Measurements from ENCODE around the gene RCOR1. TPM values are rescaled to one million over a fixed set of nuclear protein-coding genes. Genes with fewer than 3 reads are reported as not detected.

The RCOR1 gene
- polyA plus RNA-seq, 1 experiment: 16.7 TPM

DNA sequence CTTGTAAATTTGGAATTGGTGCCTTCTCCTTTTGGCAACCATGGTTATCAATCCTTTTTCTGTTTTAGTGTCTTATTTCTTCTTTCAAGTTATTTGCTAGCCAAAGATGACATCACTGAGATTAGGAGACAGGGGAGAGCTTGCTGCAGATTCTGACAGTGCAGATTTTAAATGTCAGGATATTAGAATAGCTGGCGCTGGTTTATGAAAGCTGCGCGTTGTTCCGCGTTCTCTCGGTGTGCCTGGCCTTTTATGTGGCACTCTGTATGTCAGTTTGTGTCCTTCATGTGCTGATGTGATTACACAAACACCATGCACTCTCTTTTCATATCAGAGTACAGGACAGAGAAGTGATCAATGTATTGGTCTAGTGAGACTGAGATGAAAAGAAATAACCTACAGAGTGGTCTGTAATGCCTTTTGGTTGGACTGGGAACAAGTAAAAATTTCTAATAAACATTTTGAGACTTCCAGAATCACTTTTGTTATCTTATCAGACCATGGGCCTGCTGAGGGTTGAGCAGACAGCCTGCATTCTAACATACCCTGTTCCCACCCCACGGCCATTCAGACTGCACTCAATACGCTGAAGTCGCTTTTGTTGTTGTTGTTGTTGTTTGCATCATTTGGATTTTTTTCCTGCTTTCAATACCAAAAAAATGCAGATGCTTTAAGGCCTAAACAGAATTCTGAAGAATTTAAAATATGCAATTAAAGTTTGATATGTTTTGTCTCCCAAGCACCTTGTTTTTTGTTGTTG lies 135.1 kb downstream of the RCOR1 start:
- TF ChIP-seq, protein P1, sequence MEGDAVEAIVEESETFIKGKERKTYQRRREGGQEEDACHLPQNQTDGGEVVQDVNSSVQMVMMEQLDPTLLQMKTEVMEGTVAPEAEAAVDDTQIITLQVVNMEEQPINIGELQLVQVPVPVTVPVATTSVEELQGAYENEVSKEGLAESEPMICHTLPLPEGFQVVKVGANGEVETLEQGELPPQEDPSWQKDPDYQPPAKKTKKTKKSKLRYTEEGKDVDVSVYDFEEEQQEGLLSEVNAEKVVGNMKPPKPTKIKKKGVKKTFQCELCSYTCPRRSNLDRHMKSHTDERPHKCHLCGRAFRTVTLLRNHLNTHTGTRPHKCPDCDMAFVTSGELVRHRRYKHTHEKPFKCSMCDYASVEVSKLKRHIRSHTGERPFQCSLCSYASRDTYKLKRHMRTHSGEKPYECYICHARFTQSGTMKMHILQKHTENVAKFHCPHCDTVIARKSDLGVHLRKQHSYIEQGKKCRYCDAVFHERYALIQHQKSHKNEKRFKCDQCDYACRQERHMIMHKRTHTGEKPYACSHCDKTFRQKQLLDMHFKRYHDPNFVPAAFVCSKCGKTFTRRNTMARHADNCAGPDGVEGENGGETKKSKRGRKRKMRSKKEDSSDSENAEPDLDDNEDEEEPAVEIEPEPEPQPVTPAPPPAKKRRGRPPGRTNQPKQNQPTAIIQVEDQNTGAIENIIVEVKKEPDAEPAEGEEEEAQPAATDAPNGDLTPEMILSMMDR (IDR thresholded peaks at IDR 0.05; ENCODE audit: low read depth, low read length): no peak
- Histone ChIP-seq H3K27me3 (ENCODE audit: control insufficient read depth, insufficient read depth, low read length) (no peaks in the 10 kb centered on the region), H3K4me3 (ENCODE audit: low read depth, low read length) (no peak overlapping the region), H3K9me3 (ENCODE audit: control insufficient read depth, insufficient read depth, low read length) (no peaks in the 10 kb centered on the region), H3K27ac (ENCODE audit: low read depth, low read length) (no peak overlapping the region)
- CTCF ChIA-PET: no interaction called here
- no peak for DNase-seq (ENCODE audit: low read depth, low spot score)
- POLR2A ChIA-PET: no interaction called here

DNA sequence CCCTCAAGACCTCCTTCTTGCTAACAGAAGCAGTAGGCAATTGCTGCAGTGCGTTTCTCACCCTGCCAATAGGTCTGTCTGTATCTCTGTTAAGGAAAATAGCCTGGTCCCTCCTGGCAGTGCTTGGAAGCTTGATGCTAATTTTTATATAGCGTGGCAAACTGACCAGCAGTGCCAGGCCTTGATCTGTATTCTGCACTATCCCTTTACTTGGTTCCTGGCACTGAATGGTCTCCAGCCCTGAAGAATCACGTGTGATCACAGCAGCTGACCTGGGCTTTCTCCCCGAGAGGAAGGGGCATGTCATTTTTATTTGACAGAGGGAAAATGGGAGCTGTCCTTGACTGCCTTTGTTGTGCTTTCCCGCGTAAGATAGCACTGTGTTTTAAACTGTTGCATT lies 136.1 kb downstream of the RCOR1 start:
- CTCF ChIA-PET: no interaction called here
- H3K27me3 ChIP-seq (ENCODE audit: control insufficient read depth, insufficient read depth, low read length): no peaks in the 10 kb centered on the region

DNA sequence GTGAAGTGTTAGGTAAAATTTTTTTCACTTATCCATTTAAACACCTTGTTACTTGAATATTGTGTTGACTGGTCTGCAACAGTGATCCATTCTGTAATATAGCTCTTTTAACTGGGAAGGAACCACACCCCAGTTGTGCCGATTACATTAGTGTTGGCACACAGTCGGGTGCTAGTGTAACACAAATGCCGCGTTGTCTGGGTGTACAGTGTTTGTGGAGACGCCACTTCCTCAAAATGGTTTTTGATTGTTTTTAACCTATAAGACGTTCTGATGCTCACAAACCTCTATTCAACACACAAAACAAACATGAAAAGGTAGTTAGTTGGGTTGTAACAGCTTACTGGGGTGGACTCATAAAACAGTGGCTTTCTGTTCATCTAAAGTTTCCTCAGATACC lies 136.8 kb downstream of the RCOR1 start:
- Histone ChIP-seq H3K27ac (ENCODE audit: low read depth, low read length) (no peak overlapping the region), H3K27me3 (ENCODE audit: control insufficient read depth, insufficient read depth, low read length) (no peaks in the 10 kb centered on the region), H3K9me3 (ENCODE audit: control insufficient read depth, insufficient read depth, low read length) (no peaks in the 10 kb centered on the region), H3K4me3 (ENCODE audit: low read depth, low read length) (no peak overlapping the region)
- ChIA-PET CTCF (interaction anchor here (0.6 kb wide), 1 partner anchor 552 kb away, joined by 3 read pairs; no protein-coding TSS in a partner anchor), POLR2A (interaction anchor here (0.6 kb wide), 1 partner anchor 314 kb away, joined by 3 read pairs; no protein-coding TSS in a partner anchor)
- no peak for DNase-seq (ENCODE audit: low read depth, low spot score)
- TF ChIP-seq, protein P1 (IDR thresholded peaks at IDR 0.05; ENCODE audit: low read depth, low read length): no peak

More for the DNA sequence above, 136.1 kb downstream of the RCOR1 start:
- TF ChIP-seq, protein P1 (IDR thresholded peaks at IDR 0.05; ENCODE audit: low read depth, low read length): no peak
- Histone ChIP-seq H3K27ac (ENCODE audit: low read depth, low read length) (no peak overlapping the region), H3K4me3 (ENCODE audit: low read depth, low read length) (no peak overlapping the region), H3K9me3 (ENCODE audit: control insufficient read depth, insufficient read depth, low read length) (no peaks in the 10 kb centered on the region)
- POLR2A ChIA-PET: no interaction called here
- DNase-seq (ENCODE audit: low read depth, low spot score): no peak

DNA sequence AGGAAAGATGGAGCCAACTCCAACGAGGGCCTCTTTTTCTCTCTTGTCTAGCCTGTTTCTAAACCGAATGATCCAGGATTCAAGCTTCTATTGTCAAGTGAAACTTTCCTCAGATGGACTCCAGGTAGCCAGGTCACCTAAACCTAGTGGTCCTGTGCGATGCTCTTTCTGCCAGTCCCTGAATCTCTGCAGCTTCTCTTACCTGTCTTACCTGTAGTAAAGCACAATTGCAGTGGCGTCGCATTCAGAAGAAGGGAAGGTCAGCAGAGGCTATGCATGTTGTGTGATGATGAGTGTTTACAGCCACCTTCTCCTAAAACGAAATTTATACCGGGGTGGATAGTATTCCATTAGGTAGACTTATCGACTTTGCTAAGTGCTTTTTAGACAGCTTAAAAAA lies 137.4 kb downstream of the RCOR1 start:
- Histone ChIP-seq H3K27me3 (ENCODE audit: control insufficient read depth, insufficient read depth, low read length) (no peaks in the 10 kb centered on the region), H3K4me3 (ENCODE audit: low read depth, low read length) (no peak overlapping the region), H3K27ac (ENCODE audit: low read depth, low read length) (no peak overlapping the region), H3K9me3 (ENCODE audit: control insufficient read depth, insufficient read depth, low read length) (no peaks in the 10 kb centered on the region)
- ChIA-PET POLR2A (interaction anchor here (0.6 kb wide), 1 partner anchor 313 kb away, joined by 3 read pairs; no protein-coding TSS in a partner anchor), CTCF (interaction anchor here (0.6 kb wide), 1 partner anchor 551 kb away, joined by 3 read pairs; no protein-coding TSS in a partner anchor)
- no peak for DNase-seq (ENCODE audit: low read depth, low spot score)
- TF ChIP-seq, protein P1 (IDR thresholded peaks at IDR 0.05; ENCODE audit: low read depth, low read length): no peak

DNA sequence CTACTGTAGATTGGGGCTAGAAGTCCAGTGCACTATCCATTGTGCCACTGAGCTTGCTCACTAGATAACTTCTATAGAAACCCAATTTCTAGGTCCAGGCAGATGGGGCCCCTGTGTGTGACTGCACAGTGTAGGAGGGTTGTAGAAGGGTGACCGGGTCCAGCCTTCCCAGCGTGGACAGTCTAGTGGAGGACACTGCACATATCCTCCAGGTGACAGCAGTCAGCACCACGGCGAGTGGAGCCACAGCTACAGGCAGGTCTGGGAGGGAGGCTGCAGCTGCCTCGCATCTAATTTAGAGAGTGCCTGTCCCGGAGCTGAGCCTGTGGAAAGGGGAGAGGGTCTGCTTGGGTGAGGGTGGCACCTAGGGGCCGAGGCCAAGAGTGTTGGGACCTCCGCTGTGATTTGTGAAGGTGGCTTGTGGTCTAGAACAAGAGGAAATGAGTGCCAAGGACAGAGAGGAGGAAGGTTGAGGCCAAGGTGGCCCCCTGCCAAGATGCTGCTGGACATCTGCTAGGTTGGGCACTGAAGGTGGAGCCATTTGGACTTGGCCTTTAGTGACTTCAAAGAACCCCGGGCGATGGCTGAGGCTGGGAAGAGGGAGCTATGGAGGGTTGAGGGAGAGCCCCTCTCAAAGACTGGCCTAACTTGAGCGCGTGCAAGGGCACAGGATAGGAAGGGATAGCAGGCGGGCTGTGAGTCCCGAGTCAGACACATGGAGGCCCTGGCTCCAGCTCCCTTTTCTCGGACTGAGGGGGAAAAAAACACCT lies 138.8 kb downstream of the RCOR1 start:
- no peak for DNase-seq (ENCODE audit: low read depth, low spot score)
- TF ChIP-seq, protein P1 (IDR thresholded peaks at IDR 0.05; ENCODE audit: low read depth, low read length): no peak
- CTCF ChIA-PET: interaction anchor here (0.5 to 1.3 kb wide), 4 partner anchors 17 to 565 kb away, joined by 3 to 5 read pairs (median 3); no protein-coding TSS in a partner anchor
- H3K27me3 ChIP-seq (ENCODE audit: control insufficient read depth, insufficient read depth, low read length): no peaks in the 10 kb centered on the region
- no peaks in the 10 kb centered on the region for H3K9me3 ChIP-seq (ENCODE audit: control insufficient read depth, insufficient read depth, low read length)
- H3K4me3 ChIP-seq (ENCODE audit: low read depth, low read length): no peak overlapping the region
- POLR2A ChIA-PET: no interaction called here
- H3K27ac ChIP-seq (ENCODE audit: low read depth, low read length): no peak overlapping the region
